NCI-H510A (cell line): ENCODE measurements around the gene CTXN1.
"Not testable (repeated sequence)": the region's sequence is repeated elsewhere in the genome, so short reads cannot be mapped to it uniquely, and the experiment has no call there.

Experiments used
- DNase-seq: peaks from one replicate; lab custom pipeline; 2025; lab: John Stamatoyannopoulos, UW

Gene CTXN1

GRCh38 chr19:7925171-7925851 lies 624 bp downstream of the CTXN1 start:
- peak; percentile 58 for DNase-seq

GRCh38 chr19:7924651-7925170 lies 1.2 kb downstream of the CTXN1 start:
- no peak for DNase-seq

GRCh38 chr19:7924241-7924640 lies 1.7 kb downstream of the CTXN1 start:
- DNase-seq, result no peak

- DNase-seq, result no peak
Measured at GRCh38 chr19:7923295-7924191, 2.4 kb downstream of the CTXN1 start.

- no peak for DNase-seq
Measured at GRCh38 chr19:7922836-7923195, 3.1 kb downstream of the CTXN1 start.

GRCh38 chr19:7921967-7922835 lies 3.7 kb downstream of the CTXN1 start:
- DNase-seq, result no peak

- DNase-seq, result no peak
Measured at GRCh38 chr19:7921302-7921966, 4.5 kb downstream of the CTXN1 start.

- peak; percentile 99 for DNase-seq
Measured at GRCh38 chr19:7920519-7921301, 5.2 kb downstream of the CTXN1 start.

GRCh38 chr19:7919610-7920518 lies 6.1 kb downstream of the CTXN1 start, which contains the start of gene SNAPC2:
SNAPC2 (plus strand) TSS chr19:7920338; CDS start chr19:7920367, 29 bp downstream.
- DNase-seq, result peak; percentile 93

GRCh38 chr19:7918615-7919421 lies 7.1 kb downstream of the CTXN1 start:
- DNase-seq, result no peak

- not testable (repeated sequence) for DNase-seq
Measured at GRCh38 chr19:7918062-7918614, 7.8 kb downstream of the CTXN1 start.

- no peak for DNase-seq
Measured at GRCh38 chr19:7917267-7918061, 8.5 kb downstream of the CTXN1 start.

GRCh38 chr19:7916955-7917266 lies 9.0 kb downstream of the CTXN1 start:
- no peak for DNase-seq

- DNase-seq, result peak; percentile 43
Measured at GRCh38 chr19:7916103-7916954, 9.6 kb downstream of the CTXN1 start.

- DNase-seq, result no peak
Measured at GRCh38 chr19:7915250-7916102, 10.5 kb downstream of the CTXN1 start.

GRCh38 chr19:7914598-7915045 lies 11.3 kb downstream of the CTXN1 start, which contains the start of gene TGFBR3L:
TGFBR3L (plus strand) TSS chr19:7914830.
- no peak for DNase-seq
